ENCODE measurements around the gene TMPRSS11A.

Gene TMPRSS11A

GRCh38 chr4:67883458-67883857, 79.8 kb downstream of the TMPRSS11A start:
- peaks cover 10% of the 10 kb centered on the region for H3K27me3 Mint-ChIP-seq
- ATAC-seq (replicated peaks; ENCODE audit: extremely low read depth, poor library complexity, severe bottlenecking) (no peak), DNase-seq (ENCODE audit: low spot score in 2 of 2) (no peak)
- no peaks in the 10 kb centered on the region for H3K4me1 Mint-ChIP-seq
- no peak overlapping the region for H3K4me3 Mint-ChIP-seq
- no peak overlapping the region for H3K27ac Mint-ChIP-seq (ENCODE audit: low read depth)
- no peaks in the 10 kb centered on the region for H3K36me3 Mint-ChIP-seq (ENCODE audit: insufficient read depth)
- H3K9me3 Mint-ChIP-seq = no peaks in the 10 kb centered on the region

DNA sequence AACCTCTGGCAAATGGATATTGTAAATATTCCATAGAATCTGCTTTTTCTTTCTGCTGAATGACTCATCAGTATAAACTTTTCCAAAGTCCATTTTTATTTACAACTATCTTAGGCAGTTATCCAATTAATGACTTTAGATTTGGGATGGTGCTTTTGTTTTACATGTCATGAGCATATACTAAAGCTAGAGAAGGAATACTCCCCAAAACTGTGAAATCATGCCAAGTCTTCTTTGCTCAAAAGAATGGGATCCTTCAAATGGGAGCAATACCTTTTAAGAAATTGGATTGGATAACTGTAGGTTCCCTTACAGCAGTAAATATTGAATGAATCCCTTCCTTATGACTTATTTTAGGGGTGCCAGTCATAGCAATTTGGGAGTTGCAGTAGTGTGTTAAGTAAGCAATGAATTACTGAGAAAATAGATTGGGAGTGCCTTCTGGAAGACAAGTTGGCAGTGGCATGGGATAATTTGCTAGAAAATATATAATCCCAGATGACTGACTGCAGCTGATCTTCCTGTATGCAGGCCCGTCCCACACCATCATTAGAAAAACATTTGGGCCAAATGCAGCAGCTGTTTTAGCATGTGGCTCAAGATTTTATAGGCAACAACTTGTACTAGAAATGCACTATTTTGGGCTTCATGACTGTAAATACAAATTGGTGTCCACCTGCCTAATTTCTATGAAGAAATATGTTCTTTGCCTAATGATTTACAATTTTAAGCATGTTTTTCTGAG, 82.3 kb downstream of the TMPRSS11A start:
- no peak for DNase-seq (ENCODE audit: low spot score in 2 of 2)
- peaks cover 8% of the 10 kb centered on the region for H3K27me3 Mint-ChIP-seq
- ATAC-seq (replicated peaks; ENCODE audit: extremely low read depth, poor library complexity, severe bottlenecking) = no peak
- H3K4me3 Mint-ChIP-seq = no peak overlapping the region
- no peaks in the 10 kb centered on the region for H3K36me3 Mint-ChIP-seq (ENCODE audit: insufficient read depth)
- H3K9me3 Mint-ChIP-seq = no peaks in the 10 kb centered on the region
- no peak overlapping the region for H3K27ac Mint-ChIP-seq (ENCODE audit: low read depth)
- H3K4me1 Mint-ChIP-seq = no peaks in the 10 kb centered on the region

DNA sequence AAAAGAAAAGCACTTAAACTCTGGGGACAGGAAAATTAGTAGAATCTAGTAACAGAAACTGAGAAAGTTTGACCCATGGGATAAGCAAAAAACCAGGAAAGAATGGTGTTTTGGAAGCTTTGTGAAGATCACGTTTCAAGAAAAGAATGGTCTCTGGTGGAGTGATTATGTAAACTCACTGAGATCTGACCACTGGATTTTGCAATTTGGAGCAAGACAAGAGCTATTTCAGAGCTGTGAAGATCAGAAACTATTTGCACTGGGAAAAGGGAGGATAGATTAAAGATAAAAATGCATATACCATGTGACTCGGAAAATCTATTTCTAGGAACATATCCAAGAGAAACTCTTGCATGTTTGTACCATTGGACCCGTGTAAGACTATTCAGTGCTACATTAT, 83.8 kb downstream of the TMPRSS11A start:
- no peaks in the 10 kb centered on the region for H3K27me3 Mint-ChIP-seq
- H3K4me1 Mint-ChIP-seq = no peaks in the 10 kb centered on the region
- ATAC-seq (replicated peaks; ENCODE audit: extremely low read depth, poor library complexity, severe bottlenecking) (no peak), DNase-seq (ENCODE audit: low spot score in 2 of 2) (no peak)
- H3K9me3 Mint-ChIP-seq = no peaks in the 10 kb centered on the region
- H3K27ac Mint-ChIP-seq (ENCODE audit: low read depth) = no peak overlapping the region
- H3K36me3 Mint-ChIP-seq (ENCODE audit: insufficient read depth) = no peaks in the 10 kb centered on the region
- H3K4me3 Mint-ChIP-seq = no peak overlapping the region

DNA sequence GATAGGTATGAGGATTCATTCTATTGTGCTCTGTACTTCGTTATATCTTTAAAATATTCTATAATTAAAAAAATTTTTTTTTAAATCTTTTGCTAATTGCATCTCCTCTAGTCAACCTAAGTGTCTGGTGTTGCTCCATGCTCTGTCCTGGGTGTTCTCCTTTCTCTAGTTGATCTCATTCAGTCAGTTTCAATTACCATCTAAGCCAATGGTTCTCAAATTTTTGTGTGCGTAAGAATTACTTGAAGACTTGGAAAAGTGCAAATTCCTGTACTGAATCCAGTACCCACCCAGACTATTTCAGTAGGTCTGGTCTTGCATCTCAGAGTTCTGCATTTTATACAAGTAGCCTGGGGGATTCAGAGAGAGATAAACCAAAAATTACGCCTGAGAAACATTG, 86.2 kb downstream of the TMPRSS11A start:
- DNase-seq (ENCODE audit: low spot score in 2 of 2) = no peak
- Mint-ChIP-seq H3K36me3 (ENCODE audit: insufficient read depth) (no peaks in the 10 kb centered on the region), H3K9me3 (no peaks in the 10 kb centered on the region), H3K27me3 (no peaks in the 10 kb centered on the region), H3K4me3 (no peak overlapping the region), H3K27ac (ENCODE audit: low read depth) (no peak overlapping the region), H3K4me1 (no peaks in the 10 kb centered on the region)
- ATAC-seq (replicated peaks; ENCODE audit: extremely low read depth, poor library complexity, severe bottlenecking) = no peak

GRCh38 chr4:67874986-67875385, 88.3 kb downstream of the TMPRSS11A start:
- ATAC-seq (replicated peaks; ENCODE audit: extremely low read depth, poor library complexity, severe bottlenecking) = no peak

DNA sequence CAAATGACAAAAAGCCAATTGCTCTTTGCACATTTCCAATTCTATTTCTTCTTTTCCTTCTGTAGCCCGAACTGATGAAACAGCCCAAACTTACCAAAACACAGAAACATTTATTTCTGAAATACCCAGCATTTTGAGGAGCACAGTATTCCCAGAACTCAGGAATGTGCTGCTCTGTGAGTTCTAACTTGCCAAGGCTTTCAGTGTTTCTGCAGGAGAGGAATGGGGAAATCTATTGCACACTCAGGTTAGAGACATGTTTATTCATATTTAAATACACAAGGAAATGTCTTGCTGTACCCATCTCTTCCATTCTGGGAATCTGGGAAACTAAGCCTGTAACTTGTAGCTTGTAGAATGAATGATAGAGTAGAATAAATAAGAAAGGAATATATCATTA, 90.2 kb downstream of the TMPRSS11A start:
- no peaks in the 10 kb centered on the region for H3K36me3 Mint-ChIP-seq (ENCODE audit: insufficient read depth)
- peaks cover 8% of the 10 kb centered on the region for H3K9me3 Mint-ChIP-seq
- no peaks in the 10 kb centered on the region for H3K27me3 Mint-ChIP-seq
- no peak overlapping the region for H3K27ac Mint-ChIP-seq (ENCODE audit: low read depth)
- H3K4me1 Mint-ChIP-seq = no peaks in the 10 kb centered on the region
- ATAC-seq (replicated peaks; ENCODE audit: extremely low read depth, poor library complexity, severe bottlenecking) (no peak), DNase-seq (ENCODE audit: low spot score in 2 of 2) (no peak)
- no peak overlapping the region for H3K4me3 Mint-ChIP-seq

More at GRCh38 chr4:67874986-67875385, 88.3 kb downstream of the TMPRSS11A start:
- no peaks in the 10 kb centered on the region for H3K36me3 Mint-ChIP-seq (ENCODE audit: insufficient read depth)
- H3K4me1 Mint-ChIP-seq = no peaks in the 10 kb centered on the region
- H3K4me3 Mint-ChIP-seq = no peak overlapping the region
- peaks cover 8% of the 10 kb centered on the region for H3K9me3 Mint-ChIP-seq
- no peak overlapping the region for H3K27ac Mint-ChIP-seq (ENCODE audit: low read depth)
- no peaks in the 10 kb centered on the region for H3K27me3 Mint-ChIP-seq
- no peak for DNase-seq (ENCODE audit: low spot score in 2 of 2)

DNA sequence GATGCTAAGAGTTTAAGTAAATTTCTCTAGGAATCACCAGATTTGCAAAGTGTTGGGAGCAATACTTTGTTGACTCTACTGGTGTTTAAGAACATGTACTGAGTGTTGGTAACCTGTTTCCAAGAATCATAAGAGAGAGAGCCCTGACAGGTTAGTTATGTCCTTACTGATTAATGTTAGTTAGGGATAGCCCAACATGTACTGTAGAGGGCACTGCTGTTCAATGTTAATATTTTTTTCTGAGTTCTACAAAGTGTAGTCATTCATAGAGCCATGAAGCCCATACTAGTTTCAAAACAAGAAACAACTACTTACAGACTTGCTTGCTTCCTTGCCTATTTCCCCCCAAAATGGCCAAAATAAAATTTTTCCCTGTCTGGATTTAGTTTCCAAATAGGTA, 91.4 kb downstream of the TMPRSS11A start:
- Mint-ChIP-seq H3K9me3 (peaks cover 8% of the 10 kb centered on the region), H3K27ac (ENCODE audit: low read depth) (no peak overlapping the region), H3K27me3 (no peaks in the 10 kb centered on the region), H3K4me1 (no peaks in the 10 kb centered on the region), H3K36me3 (ENCODE audit: insufficient read depth) (no peaks in the 10 kb centered on the region), H3K4me3 (no peak overlapping the region)
- DNase-seq (ENCODE audit: low spot score in 2 of 2) (no peak), ATAC-seq (replicated peaks; ENCODE audit: extremely low read depth, poor library complexity, severe bottlenecking) (no peak)

DNA sequence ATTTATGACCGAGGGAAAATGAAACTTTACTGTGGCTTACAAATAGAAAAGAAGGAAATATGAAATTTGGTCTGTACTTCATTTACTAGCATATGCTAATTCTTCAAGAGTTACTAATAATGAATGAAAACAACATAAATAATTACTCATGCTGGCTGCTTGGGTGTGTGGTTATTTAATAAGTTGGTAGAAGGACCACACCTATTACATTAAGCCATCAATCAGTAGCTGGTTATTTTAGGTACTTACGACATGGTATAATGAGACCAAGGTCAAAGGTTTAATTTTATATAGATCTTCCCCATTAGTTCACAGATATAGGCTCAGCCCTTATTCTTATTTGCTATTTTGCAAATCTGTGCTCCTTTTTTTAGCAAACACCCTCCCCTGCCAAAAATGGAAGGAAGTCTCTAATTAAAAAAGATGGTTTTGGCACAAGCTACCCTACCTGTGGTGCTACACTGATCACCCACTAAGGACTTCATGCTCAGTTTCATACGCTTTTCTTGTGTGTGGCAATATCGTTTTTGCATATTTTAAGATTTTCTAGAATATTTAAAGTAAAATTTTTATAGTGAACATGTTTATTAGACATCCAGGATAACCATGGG, 93.6 kb downstream of the TMPRSS11A start:
- Mint-ChIP-seq H3K9me3 (peaks cover 8% of the 10 kb centered on the region), H3K27me3 (no peaks in the 10 kb centered on the region), H3K4me3 (no peak overlapping the region), H3K27ac (ENCODE audit: low read depth) (peak overlapping the region; percentile 24), H3K4me1 (no peaks in the 10 kb centered on the region), H3K36me3 (ENCODE audit: insufficient read depth) (no peaks in the 10 kb centered on the region)
- DNase-seq (ENCODE audit: low spot score in 2 of 2) (no peak), ATAC-seq (replicated peaks; ENCODE audit: extremely low read depth, poor library complexity, severe bottlenecking) (no peak)

DNA sequence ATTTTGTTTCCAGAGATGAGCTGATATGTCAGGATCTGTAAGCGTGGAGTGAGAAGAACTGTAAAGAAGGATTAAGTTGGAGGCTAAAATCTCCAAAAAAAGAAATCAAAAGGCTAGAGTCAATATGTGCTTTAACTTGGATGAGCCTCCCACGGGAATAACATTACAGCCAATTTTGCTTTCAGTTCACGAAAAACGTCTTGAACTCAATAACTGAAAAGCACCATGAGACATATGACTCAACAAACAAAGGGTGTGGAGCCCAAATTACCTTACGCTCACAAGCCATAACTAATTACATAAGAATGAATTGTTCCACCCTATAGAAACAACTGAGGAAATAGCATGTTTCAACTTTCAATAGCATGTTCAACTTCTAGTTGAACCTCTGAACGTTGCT, 101.8 kb downstream of the TMPRSS11A start:
- Mint-ChIP-seq H3K27ac (ENCODE audit: low read depth) (no peak overlapping the region), H3K36me3 (ENCODE audit: insufficient read depth) (no peaks in the 10 kb centered on the region), H3K27me3 (peaks cover 9% of the 10 kb centered on the region), H3K4me1 (no peaks in the 10 kb centered on the region), H3K4me3 (no peak overlapping the region), H3K9me3 (peaks cover 9% of the 10 kb centered on the region)
- ATAC-seq (replicated peaks; ENCODE audit: extremely low read depth, poor library complexity, severe bottlenecking) = no peak
- no peak for DNase-seq (ENCODE audit: low spot score in 2 of 2)
